Effector CD4-positive, alpha-beta T cell (primary cell): ENCODE measurements around the gene FCHSD2.
"Not testable (repeated sequence)": the region's sequence is repeated elsewhere in the genome, so short reads cannot be mapped to it uniquely, and the experiment has no call there.

ENCODE experiments used
- DNase-seq: peaks from one replicate; pipeline ENCODE4 v3.0.0-alpha.2; 2020

The FCHSD2 gene

GRCh38 chr11:72813740-72814285, 328.3 kb downstream of the FCHSD2 start:
- DNase-seq = no peak

GRCh38 chr11:72812967-72813739, 329.0 kb downstream of the FCHSD2 start:
- peak; percentile 50 for DNase-seq

- DNase-seq = no peak
Observed at GRCh38 chr11:72812604-72812966, 329.5 kb downstream of the FCHSD2 start.

DNA sequence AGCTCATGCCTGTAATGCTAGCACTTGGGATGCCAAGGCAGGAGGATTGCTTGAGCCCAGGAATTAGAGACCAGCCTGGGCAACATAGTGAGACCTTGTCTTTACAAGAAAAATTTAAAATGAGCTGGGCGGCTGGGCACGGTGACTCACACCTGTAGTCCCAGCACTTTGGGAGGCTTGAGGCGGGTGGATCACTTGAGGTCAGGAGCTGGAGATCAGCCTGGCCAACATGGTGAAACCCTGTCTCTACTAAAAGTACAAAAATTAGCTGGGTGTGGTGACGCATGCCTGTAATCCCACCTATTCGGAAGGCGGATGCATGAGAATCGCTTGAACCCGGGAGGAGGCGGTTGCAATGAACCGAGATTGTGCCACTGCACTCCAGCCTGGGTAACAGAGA, 330.4 kb downstream of the FCHSD2 start:
- DNase-seq = not testable (repeated sequence)

DNA sequence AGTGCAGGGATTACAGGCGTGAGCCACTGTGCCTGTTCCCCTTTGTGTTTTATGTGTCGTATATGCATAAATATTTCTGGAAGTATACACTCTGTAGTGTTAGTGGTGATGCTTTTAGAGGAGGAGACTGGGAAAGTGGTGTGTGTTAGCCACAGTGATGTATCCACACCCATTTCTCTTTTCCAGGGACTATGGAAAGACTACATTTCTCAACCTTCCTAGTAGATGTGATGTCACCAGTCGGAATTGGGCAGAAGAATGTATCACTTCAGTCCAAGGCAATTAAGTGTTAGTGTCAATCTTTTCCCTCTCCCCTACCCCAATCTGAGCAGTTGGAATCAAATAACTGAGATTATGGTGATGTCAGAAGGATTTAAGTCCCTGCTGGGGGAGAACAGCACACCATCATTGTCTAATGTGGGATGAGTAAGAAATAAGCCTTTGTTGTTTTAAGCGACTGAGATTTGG, 333.8 kb downstream of the FCHSD2 start:
- DNase-seq = no peak

DNA sequence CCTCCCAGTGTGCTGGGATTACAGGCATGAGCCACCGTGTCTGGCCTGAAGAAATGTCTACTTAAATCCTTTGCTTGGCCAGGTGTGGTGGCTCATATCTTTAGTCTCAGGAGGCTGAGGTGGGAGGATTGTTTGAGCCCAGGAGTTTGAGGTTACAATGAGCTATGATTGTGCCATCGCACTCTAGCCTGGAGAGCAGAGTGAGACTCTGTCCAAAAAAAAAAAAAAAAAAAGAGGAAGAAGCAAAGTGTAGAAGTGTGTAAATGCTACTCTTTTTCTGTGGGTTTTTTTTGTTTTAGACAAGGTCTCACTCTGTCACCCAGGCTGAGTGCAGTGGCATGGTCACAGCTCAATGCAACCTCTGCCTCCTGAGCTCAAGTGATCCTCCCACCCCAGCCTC, 334.3 kb downstream of the FCHSD2 start:
- DNase-seq = no peak

DNA sequence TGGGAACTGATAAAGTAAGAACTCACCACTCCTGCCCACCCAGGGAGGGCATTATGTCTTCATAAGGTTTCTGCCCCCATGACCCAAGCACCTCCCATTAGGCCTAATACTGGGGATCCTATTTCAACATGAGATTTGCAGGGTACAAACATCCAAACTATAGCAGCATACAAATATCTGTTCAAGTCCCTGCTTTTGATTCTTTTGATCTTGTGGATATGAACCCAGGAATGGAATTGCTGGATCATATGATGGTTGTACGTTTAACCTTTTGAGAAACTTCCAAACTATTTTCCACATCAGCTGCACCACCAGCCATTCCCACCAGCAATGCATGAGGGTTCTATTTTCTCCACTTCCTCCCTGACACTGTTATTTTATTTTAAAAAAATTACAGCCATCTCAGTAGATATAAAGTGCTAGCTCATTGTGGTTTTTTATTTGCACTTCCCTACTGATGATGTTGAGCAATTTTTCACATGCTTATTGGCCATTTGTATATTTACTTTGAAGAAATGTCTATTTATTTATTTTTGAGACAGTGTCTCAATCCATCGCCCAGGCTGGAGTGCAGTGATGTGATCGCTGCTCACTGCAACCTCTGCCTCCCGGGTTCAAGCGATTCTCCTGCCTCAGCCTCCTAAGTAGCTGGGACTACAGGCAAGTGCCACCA, 335.0 kb downstream of the FCHSD2 start:
- no peak for DNase-seq

DNA sequence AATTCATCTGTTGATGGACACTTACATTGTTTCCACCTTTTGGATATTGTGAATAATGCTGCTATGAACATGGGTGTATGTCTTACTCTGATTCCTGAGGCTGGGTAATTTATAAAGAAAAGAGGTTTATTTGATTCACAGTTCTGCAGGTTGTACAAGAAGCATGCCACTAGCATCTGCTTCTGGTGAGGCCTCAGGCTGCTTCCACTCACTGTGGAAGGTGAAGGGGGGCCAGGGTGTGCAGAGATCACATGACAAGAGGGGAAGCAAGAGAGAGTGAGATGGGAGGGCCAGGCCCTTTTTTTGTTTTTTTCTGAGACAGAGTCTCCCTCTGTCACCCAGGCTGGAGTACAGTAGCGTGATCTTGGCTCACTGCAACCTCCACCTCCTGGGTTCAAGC, 335.7 kb downstream of the FCHSD2 start:
- not testable (repeated sequence) for DNase-seq

DNA sequence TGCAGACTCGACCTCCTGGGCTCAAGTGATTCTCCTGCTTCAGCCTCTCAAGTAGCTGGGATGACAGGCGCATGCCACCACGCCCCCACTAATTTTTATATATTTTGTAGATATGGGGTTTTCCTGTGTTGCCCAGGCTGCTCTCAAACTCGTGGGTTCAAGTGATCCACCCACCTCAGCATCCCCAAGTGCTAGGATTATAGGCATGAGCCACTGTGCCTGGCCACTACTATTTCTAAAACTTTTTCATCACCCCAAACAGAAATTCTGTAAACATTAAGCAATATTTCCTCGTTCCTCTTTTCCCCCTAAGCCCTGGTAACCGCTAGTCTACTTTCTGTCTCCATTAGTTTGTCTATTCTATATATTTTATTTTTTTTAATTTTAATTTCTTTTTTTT, 336.9 kb downstream of the FCHSD2 start:
- no peak for DNase-seq

GRCh38 chr11:72802822-72803221, 339.3 kb downstream of the FCHSD2 start:
- no peak for DNase-seq

- DNase-seq = no peak
Observed at GRCh38 chr11:72799441-72799840, 342.7 kb downstream of the FCHSD2 start.

- DNase-seq = no peak
Observed at GRCh38 chr11:72798361-72798760, 343.8 kb downstream of the FCHSD2 start.

- peak; percentile 93 for DNase-seq
Observed at GRCh38 chr11:72793425-72794367, 348.4 kb downstream of the FCHSD2 start, which contains the start of gene STARD10. Gene STARD10, minus strand, starts transcription at chr11:72794047. Its CDS starts 12,866 bp downstream, at chr11:72781181.

GRCh38 chr11:72793076-72793424, 349.1 kb downstream of the FCHSD2 start:
- no peak for DNase-seq

GRCh38 chr11:72792437-72793021, 349.6 kb downstream of the FCHSD2 start:
- no peak for DNase-seq

GRCh38 chr11:72791228-72791627, 350.9 kb downstream of the FCHSD2 start:
- not testable (repeated sequence) for DNase-seq

- no peak for DNase-seq
Observed at GRCh38 chr11:72789493-72790131, 352.5 kb downstream of the FCHSD2 start.

DNA sequence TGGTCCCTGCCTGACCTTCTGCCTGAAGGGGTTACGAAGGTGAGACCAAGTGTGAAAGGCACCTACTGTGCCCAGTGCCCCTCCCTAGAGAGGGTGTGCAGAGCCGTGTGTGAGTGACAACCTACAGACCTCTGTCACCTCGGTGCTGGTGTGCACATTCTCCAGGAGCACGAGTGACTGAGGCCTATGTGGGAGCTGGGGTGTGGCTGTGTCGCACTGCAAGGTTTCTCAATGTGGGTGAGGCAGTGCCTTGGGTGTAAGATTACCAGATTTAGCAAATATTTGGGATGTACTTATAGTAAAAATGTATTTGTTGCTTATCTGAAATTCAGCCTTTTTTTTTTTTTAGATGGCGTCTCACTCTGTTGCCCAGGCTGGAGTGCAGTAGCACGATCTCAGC, 353.9 kb downstream of the FCHSD2 start:
- DNase-seq = no peak

GRCh38 chr11:72787216-72788104, 354.7 kb downstream of the FCHSD2 start:
- no peak for DNase-seq
